Common myeloid progenitor, CD34-positive (primary cell): ENCODE measurements around the gene MBD3L5.
"Not testable (repeated sequence)": the region's sequence is repeated elsewhere in the genome, so short reads cannot be mapped to it uniquely, and the experiment has no call there.

Experiments
- CTCF ChIA-PET: fragments of 350-600 bp; sonication (Branson Sonifier 250); formaldehyde crosslinking; loops from one replicate; lab custom pipeline; 2021; ENCODE audit warnings: antibody characterized with exemption; lab: Charles Lee
- POLR2A ChIA-PET: fragments of 350-600 bp; sonication (Branson Sonifier 250); formaldehyde crosslinking; loops from one replicate; lab custom pipeline; 2021; ENCODE audit warnings: antibody characterized with exemption; lab: Charles Lee
- DNase-seq, 3 donors: peaks; one replicate each; pipeline versions ENCODE4 v3.0.0 to v3.0.0-alpha.2; 2013
- H3K27ac ChIP-seq, 2 experiments: 1 replicate in 1 of 2; 2 replicates in 1 of 2; pipeline ENCODE4 v1.7.0; 2013; ENCODE audit warnings: inconsistent platforms in 2 of 2, low read length in 2 of 2, mild to moderate bottlenecking in 2 of 2, low read depth in 1 of 2, moderate library complexity in 1 of 2; ENCODE audit not compliant: severe bottlenecking in 2 of 2, insufficient read depth in 1 of 2, poor library complexity in 1 of 2
- H3K27me3 ChIP-seq, 5 experiments: replicated peaks in 2 of 5; 1 replicate in 3 of 5; 2 replicates in 2 of 5; pipeline versions ENCODE4 v1.6.1 to v1.7.0; 2013; ENCODE audit warnings: low read length in 4 of 5, mild to moderate bottlenecking in 2 of 5, moderate library complexity in 2 of 5, inconsistent platforms in 1 of 5; ENCODE audit not compliant: insufficient read depth in 5 of 5, control insufficient read depth in 4 of 5
- H3K36me3 ChIP-seq, 4 experiments: 1 replicate in 2 of 4; 2 replicates in 2 of 4; pipeline versions ENCODE4 v1.6.1 to v1.7.0; 2013; ENCODE audit warnings: low read length in 3 of 4, control low read depth in 1 of 4, mild to moderate bottlenecking in 1 of 4; ENCODE audit not compliant: control insufficient read depth in 4 of 4, insufficient read depth in 4 of 4
- H3K4me1 ChIP-seq, 4 experiments: 1 replicate in 3 of 4; 2 replicates in 1 of 4; pipeline versions ENCODE4 v1.6.1 to v1.7.1; 2013; ENCODE audit warnings: low read length in 3 of 4, mild to moderate bottlenecking in 3 of 4, control low read depth in 1 of 4, inconsistent platforms in 1 of 4, moderate library complexity in 1 of 4; ENCODE audit not compliant: control insufficient read depth in 4 of 4, insufficient read depth in 4 of 4; ENCODE audit errors: control extremely low read depth in 1 of 4
- H3K4me3 ChIP-seq, 7 experiments: 1 replicate in 4 of 7; 2 replicates in 3 of 7; pipeline versions ENCODE4 v1.5.1 to v1.7.0; 2013; ENCODE audit warnings: mild to moderate bottlenecking in 7 of 7, low read length in 6 of 7, moderate library complexity in 6 of 7, inconsistent platforms in 2 of 7, low read depth in 2 of 7, control low read depth in 1 of 7; ENCODE audit not compliant: insufficient read depth in 4 of 7, control insufficient read depth in 1 of 7; ENCODE audit errors: extremely low read depth in 1 of 7
- H3K9me3 ChIP-seq, 5 experiments: 1 replicate in 4 of 5; 2 replicates in 1 of 5; pipeline versions ENCODE4 v1.6.1 to v1.7.1; 2013; ENCODE audit warnings: low read length in 4 of 5, mild to moderate bottlenecking in 2 of 5, inconsistent platforms in 1 of 5, low read depth in 1 of 5, moderate library complexity in 1 of 5; ENCODE audit not compliant: control insufficient read depth in 4 of 5, insufficient read depth in 2 of 5; ENCODE audit errors: control extremely low read depth in 1 of 5
- WGBS: methylation state at CpG from one replicate; pipeline ENCODE4 v1.1.5; 2013; ENCODE audit not compliant: insufficient coverage; 5-methylcytosine and 5-hydroxymethylcytosine counted together

Gene MBD3L5

DNA sequence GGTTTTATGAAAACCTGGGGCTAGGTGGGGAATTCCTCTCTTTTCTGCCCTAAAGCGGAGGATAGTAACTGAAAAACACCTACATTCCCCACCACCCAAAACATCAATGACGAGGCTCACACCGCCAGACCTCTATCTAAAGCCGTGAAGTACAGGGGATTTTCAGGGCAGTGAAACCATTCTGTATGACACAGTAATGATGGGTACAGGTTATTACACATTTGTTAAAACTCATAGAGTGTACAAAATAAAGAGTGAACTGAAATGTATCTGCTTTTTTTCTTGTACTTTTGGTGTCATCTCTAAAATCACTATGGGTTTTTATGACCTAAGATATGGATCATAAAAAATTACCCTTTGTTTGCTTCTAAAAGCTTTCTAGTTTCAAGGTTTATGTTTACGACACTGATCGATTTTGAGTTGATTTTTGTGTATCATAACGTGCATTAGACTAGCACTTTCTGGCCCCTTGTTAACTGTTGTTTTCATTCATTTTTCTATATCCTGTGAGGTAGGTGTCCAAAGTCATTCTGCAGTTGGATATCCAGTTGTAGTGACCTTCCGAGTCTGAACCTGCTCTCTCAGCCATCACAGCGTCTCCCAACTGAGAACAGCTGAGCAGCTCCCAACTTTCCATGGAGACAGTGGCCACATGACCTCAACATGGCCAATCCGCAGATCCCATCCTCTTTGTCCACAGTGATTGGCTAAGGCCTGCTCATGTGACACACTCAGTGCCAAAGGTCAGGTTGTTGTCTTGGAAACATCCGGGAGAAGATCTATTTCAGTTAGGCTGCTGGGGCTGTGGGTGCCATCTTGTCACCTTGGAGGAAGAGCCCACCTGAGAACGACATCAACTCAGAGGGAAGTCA is 19.4 kb upstream of the MBD3L5 start:
- Histone ChIP-seq H3K27me3 (peaks cover 0 to 2% (median 0%) of the 10 kb centered on the region in 5 experiments), H3K9me3 (no peaks in the 10 kb centered on the region), H3K4me3 (no peak overlapping the region), H3K4me1 (peaks cover 8 to 27% (median 16%) of the 10 kb centered on the region in 4 experiments), H3K27ac (no peak overlapping the region), H3K36me3 (no peaks in the 10 kb centered on the region)
- ChIA-PET POLR2A (no interaction called here), CTCF (no interaction called here)
- no peak for DNase-seq
- 99% methylated on average over 7 of the region's 12 CpGs for WGBS

DNA sequence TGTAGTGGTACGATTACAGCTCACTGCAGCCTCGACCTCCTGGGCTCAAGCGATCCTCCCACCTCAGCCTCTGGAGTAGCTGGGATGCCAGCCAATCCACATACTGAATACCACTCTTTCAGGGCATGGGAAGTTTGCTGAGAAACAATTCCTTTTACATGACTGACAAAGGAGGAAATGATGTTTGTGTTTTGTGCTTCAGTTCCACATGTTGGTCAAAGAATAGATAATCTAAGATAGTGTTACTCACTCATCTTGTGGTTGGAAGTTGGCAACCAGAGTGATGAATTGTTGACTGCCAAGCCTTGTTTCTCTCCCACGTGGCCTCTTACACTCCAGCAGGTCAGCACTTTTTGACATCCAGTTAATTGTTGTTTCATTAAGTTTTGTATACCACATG is 16.7 kb upstream of the MBD3L5 start:
- H3K4me3 ChIP-seq, result no peak overlapping the region
- POLR2A ChIA-PET, result no interaction called here
- CTCF ChIA-PET, result interaction anchor here (0.7 to 1.4 kb wide), 3 partner anchors 82 to 799 kb away, joined by 3 to 4 read pairs (median 3); no protein-coding TSS in a partner anchor
- peaks cover 4 to 17% (median 11%) of the 10 kb centered on the region in 4 experiments for H3K4me1 ChIP-seq
- H3K27ac ChIP-seq, result no peak overlapping the region
- no peaks in the 10 kb centered on the region for H3K36me3 ChIP-seq
- 72% methylated on average over 3 of the region's 4 CpGs for WGBS
- no peaks in the 10 kb centered on the region for H3K9me3 ChIP-seq
- peaks cover 0 to 2% (median 0%) of the 10 kb centered on the region in 5 experiments for H3K27me3 ChIP-seq
- peak; percentile 22 to 74 (median 63) for DNase-seq

DNA sequence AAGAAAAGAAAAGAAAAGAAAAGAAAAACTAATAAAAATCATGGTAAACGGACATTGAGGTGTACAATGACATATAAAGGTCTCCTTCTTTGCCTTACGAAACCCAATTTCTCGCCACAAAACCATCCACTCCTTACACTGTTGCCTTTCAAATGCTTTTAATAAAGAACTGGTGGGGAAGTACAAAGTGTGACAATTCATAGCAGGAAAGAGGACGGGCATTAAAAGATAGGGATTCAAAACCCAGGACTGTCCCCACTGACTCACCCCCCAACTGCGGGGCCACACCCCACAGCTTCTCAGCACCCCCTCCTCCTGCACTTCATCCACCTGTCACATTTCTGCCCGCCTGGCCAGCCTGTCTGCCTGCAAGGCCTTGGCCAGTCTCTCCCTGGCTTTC is 11.6 kb upstream of the MBD3L5 start:
- POLR2A ChIA-PET, result no interaction called here
- no peaks in the 10 kb centered on the region for H3K9me3 ChIP-seq
- CTCF ChIA-PET, result no interaction called here
- H3K4me1 ChIP-seq, result peaks cover 0 to 3% (median under 1%) of the 10 kb centered on the region in 4 experiments
- H3K27me3 ChIP-seq, result no peaks in the 10 kb centered on the region
- no peak overlapping the region for H3K27ac ChIP-seq
- no peak for DNase-seq
- 95% methylated on average over 4 of the region's 6 CpGs for WGBS
- no peaks in the 10 kb centered on the region for H3K36me3 ChIP-seq
- no peak overlapping the region for H3K4me3 ChIP-seq

DNA sequence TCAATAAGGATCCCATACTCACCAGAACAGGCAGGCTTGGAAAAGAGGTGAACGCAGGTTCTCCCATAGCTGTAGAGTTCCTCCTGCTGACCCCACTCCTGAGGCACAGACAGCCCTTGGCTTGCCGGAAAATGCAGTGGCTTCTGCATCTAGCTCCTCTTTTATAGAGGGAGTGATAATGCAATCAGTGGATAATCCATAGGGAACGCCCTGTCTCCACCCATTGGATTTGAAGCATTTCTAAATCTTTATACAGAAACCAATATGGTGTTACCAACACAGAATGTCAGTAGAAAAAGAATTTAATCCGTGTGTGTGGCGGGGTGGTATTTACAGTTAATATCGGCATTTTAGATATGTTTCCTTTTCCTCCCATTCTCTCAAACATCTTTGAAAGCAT is 9.0 kb upstream of the MBD3L5 start, which contains the start of gene MBD3L2B:
Gene MBD3L2B, minus strand, starts transcription at position 101 of the 400 bp plus-strand sequence. Its CDS starts 34 bp downstream, at position 67.
- CTCF ChIA-PET, DNase-seq, H3K4me3 ChIP-seq, H3K27me3 ChIP-seq, H3K36me3 ChIP-seq, H3K9me3 ChIP-seq, H3K27ac ChIP-seq, POLR2A ChIA-PET, H3K4me1 ChIP-seq: not testable (repeated sequence)
- no CpG with 5 or more reads among the region's 6 CpGs for WGBS

DNA sequence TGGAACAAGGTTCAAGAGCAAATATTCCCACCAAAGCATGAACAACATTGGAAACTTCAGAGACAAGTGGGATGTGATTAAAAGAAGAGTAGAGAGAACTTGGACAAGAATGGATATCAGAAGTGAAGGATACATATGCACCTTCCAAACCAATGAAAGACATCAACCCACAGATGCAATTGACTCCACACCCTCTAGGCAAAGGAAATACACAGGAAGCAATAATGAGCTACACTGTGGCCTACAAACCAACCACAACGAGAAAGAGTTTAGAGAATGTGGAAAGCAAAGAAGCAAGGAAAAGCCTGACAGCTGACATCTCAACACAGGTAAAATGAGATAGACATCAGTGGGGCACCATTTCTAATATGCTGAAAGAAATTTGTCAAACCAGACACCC is 1.6 kb upstream of the MBD3L5 start:
- H3K9me3 ChIP-seq, H3K4me3 ChIP-seq, CTCF ChIA-PET, POLR2A ChIA-PET, DNase-seq, H3K36me3 ChIP-seq, H3K27ac ChIP-seq, H3K27me3 ChIP-seq, H3K4me1 ChIP-seq: not testable (repeated sequence)
- no CpG with 5 or more reads among the region's 1 CpG for WGBS

DNA sequence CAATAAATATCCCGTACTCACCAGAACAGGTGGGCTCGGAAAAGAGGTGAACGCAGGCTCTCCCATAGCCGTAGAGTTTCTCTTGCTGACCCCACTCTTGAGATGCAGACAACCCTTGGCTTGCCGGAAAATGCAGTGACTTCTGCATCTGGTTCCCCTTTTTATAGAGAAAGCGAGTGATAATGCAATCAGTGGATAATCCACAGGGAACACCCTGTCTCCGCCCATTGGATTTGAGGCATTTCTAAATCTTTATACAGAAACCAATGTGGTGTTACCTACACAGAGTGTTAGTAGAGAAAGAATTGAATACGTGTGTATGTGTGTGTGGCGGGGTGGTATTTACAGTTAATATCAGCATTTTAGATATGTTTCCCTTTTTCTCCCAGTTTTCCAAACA is 9.7 kb downstream of the MBD3L5 start, which contains the start of gene MBD3L4:
Gene MBD3L4, minus strand, starts transcription at position 101 of the 400 bp plus-strand sequence. Its CDS starts 35 bp downstream, at position 66.
- CTCF ChIA-PET, H3K4me1 ChIP-seq, H3K9me3 ChIP-seq, H3K36me3 ChIP-seq, H3K27me3 ChIP-seq, DNase-seq, POLR2A ChIA-PET, H3K27ac ChIP-seq, H3K4me3 ChIP-seq: not testable (repeated sequence)
- no CpG with 5 or more reads among the region's 9 CpGs for WGBS

DNA sequence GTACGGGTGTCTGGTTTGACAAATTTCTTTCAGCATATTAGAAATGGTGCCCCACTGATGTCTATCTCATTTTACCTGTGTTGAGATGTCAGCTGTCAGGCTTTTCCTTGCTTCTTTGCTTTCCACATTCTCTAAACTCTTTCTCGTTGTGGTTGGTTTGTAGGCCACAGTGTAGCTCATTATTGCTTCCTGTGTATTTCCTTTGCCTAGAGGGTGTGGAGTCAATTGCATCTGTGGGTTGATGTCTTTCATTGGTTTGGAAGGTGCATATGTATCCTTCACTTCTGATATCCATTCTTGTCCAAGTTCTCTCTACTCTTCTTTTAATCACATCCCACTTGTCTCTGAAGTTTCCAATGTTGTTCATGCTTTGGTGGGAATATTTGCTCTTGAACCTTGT is 11.2 kb downstream of the MBD3L5 start:
- POLR2A ChIA-PET, DNase-seq, H3K27ac ChIP-seq, H3K4me3 ChIP-seq, H3K27me3 ChIP-seq, H3K4me1 ChIP-seq, H3K36me3 ChIP-seq, CTCF ChIA-PET, H3K9me3 ChIP-seq: not testable (repeated sequence)
- no CpG with 5 or more reads among the region's 2 CpGs for WGBS
